Panc1 (cell line): ENCODE measurements around the gene TRMT11. TPM values are rescaled to one million over a fixed set of nuclear protein-coding genes. Genes with fewer than 3 reads are reported as not detected.

Source experiments
- ATAC-seq: fragments of 200-7000 bp; cut with Tn5 transposase; 2 replicates; pipeline ENCODE4 v1.9.1; 2020; ENCODE audit warnings: mild to moderate bottlenecking, moderate library complexity
- BruUV-seq: library from RNA; stranded (reverse); fragments of 400-500 nt; replicated peaks from 2 replicates; lab custom pipeline; 2021; lab: Mats Ljungman, UMichigan
- CTCF ChIA-PET: fragments of 300-600 bp; sonication (Branson Sonifier 250); formaldehyde crosslinking; loops from one replicate; lab custom pipeline; 2022; ENCODE audit warnings: antibody characterized with exemption; lab: Charles Lee
- POLR2A ChIA-PET: fragments of 300-600 bp; sonication (Branson Sonifier 250); formaldehyde crosslinking; loops from one replicate; lab custom pipeline; 2022; ENCODE audit warnings: antibody characterized with exemption; lab: Charles Lee
- DNase-seq: peaks from one replicate; pipeline ENCODE4 v3.0.0-alpha.2; 2010; ENCODE audit warnings: low read depth, low spot score
- H3K27ac ChIP-seq: 2 replicates; pipeline ENCODE4 v1.5.1; 2011; ENCODE audit warnings: mild to moderate bottlenecking, low read length, inconsistent platforms
- H3K27me3 ChIP-seq: fragments of 200-500 bp; sonication (Bioruptor generic); 2 replicates; pipeline ENCODE4 v1.6.0; 2014; ENCODE audit warnings: low read length, inconsistent platforms; ENCODE audit not compliant: control insufficient read depth, insufficient read depth
- H3K36me3 ChIP-seq: fragments of 200-500 bp; sonication (Bioruptor generic); 2 replicates; pipeline ENCODE4 v1.5.1; 2014; ENCODE audit warnings: inconsistent platforms, mild to moderate bottlenecking, low read length, moderate library complexity; ENCODE audit not compliant: control insufficient read depth, insufficient read depth
- H3K4me1 ChIP-seq: 2 replicates; pipeline ENCODE4 v1.5.1; 2011; ENCODE audit warnings: inconsistent platforms, mild to moderate bottlenecking, low read length, moderate library complexity; ENCODE audit not compliant: control insufficient read depth, insufficient read depth
- H3K4me3 ChIP-seq, 2 experiments: 2 replicates each; pipeline ENCODE4 v1.5.1; 2011 to 2012; ENCODE audit warnings: low read depth in 2 of 2, low read length in 2 of 2, mild to moderate bottlenecking in 2 of 2, inconsistent platforms in 1 of 2, moderate library complexity in 1 of 2
- H3K9me3 ChIP-seq: fragments of 200-500 bp; sonication (Bioruptor generic); 2 replicates; pipeline ENCODE4 v1.5.1; 2014; ENCODE audit warnings: low read depth, mild to moderate bottlenecking, inconsistent platforms, low read length, moderate library complexity; ENCODE audit not compliant: control insufficient read depth, insufficient read depth
- CTCF ChIP-seq: fragments of 450-650 bp; IDR thresholded peaks from 2 replicates; pipeline ENCODE4 v1.5.1; 2017; ENCODE audit warnings: mild to moderate bottlenecking
- POLR2AphosphoS5 ChIP-seq: IDR thresholded peaks from 2 replicates; pipeline ENCODE4 v1.6.1; 2012; ENCODE audit warnings: mild to moderate bottlenecking, low read depth, low read length, moderate library complexity
- REST ChIP-seq, 2 experiments: IDR thresholded peaks; 2 replicates each; pipeline ENCODE4 v1.6.1; 2011 to 2012; ENCODE audit warnings: low read depth in 2 of 2, control low read depth in 1 of 2, low read length in 1 of 2, mild to moderate bottlenecking in 1 of 2, moderate library complexity in 1 of 2; ENCODE audit not compliant: insufficient read depth in 1 of 2
- SIN3A ChIP-seq: IDR thresholded peaks from 2 replicates; pipeline ENCODE4 v1.6.1; 2012; ENCODE audit warnings: low read depth, mild to moderate bottlenecking, low read length, moderate library complexity, borderline replicate concordance; ENCODE audit not compliant: insufficient read depth
- TCF7L2 ChIP-seq: IDR thresholded peaks from 2 replicates; pipeline ENCODE4 v1.6.1; 2011; ENCODE audit warnings: mild to moderate bottlenecking, low read depth, low read length, inconsistent platforms
- in situ Hi-C: cut with HindIII; loops from 2 replicates; pipeline ENCODE4 v1.10.0; 2016; ENCODE audit warnings: low sequenced_read_pairs, low pct_unique_long_range_greater_than_20kb
- intact Hi-C: fragments of 100-400 bp; cut with micrococcal nuclease; formaldehyde crosslinking; loops from one replicate; pipeline ENCODE4 v1.10.0; 2022; ENCODE audit not compliant: unreplicated experiment
- total RNA-seq: library from RNA; stranded (reverse); gene quantifications from one replicate; pipeline ENCODE4 v1.2.1, GENCODE V29; 2021; ENCODE audit not compliant: unreplicated experiment

TRMT11 gene
- total RNA-seq, 1 experiment from 2014 or later = 34.3 TPM

GRCh38 chr6:126026001-126026400, 39.7 kb downstream of the TRMT11 start:
- no peaks in the 10 kb centered on the region for H3K4me1 ChIP-seq
- ATAC-seq (no peak), DNase-seq (no peak)
- intact Hi-C loops = no loop called here
- no TSS peak for BruUV-seq
- H3K27me3 ChIP-seq = no peaks in the 10 kb centered on the region
- in situ Hi-C loops = no loop called here
- CTCF ChIA-PET = interaction anchor here (0.7 kb wide), 1 partner anchor 1092 kb away, joined by 3 read pairs; no protein-coding TSS in a partner anchor
- peaks cover 29% of the 10 kb centered on the region for H3K36me3 ChIP-seq
- H3K27ac ChIP-seq = no peak overlapping the region
- POLR2A ChIA-PET = no interaction called here
- H3K9me3 ChIP-seq = no peaks in the 10 kb centered on the region
- TF ChIP-seq TCF7L2 (no peak), POLR2AphosphoS5 (no peak), CTCF (no peak), REST (IDR thresholded peaks at IDR 0.05; ENCODE audit: insufficient read depth in 1 of 2, low read depth in 2 of 2, low read length in 1 of 2) (no peak), SIN3A (no peak)
- no peak overlapping the region for H3K4me3 ChIP-seq

GRCh38 chr6:126027601-126028000, 41.3 kb downstream of the TRMT11 start:
- Histone ChIP-seq H3K27me3 (no peaks in the 10 kb centered on the region), H3K9me3 (no peaks in the 10 kb centered on the region), H3K27ac (no peak overlapping the region), H3K4me1 (no peaks in the 10 kb centered on the region), H3K4me3 (no peak overlapping the region), H3K36me3 (peaks cover 18% of the 10 kb centered on the region)
- no peak for DNase-seq
- ChIA-PET POLR2A (no interaction called here), CTCF (no interaction called here)
- intact Hi-C loops = no loop called here
- TF ChIP-seq TCF7L2 = no peak
- no peak for TF ChIP-seq SIN3A
- TF ChIP-seq POLR2AphosphoS5 = no peak
- no peak for TF ChIP-seq CTCF
- no peak for TF ChIP-seq REST (IDR thresholded peaks at IDR 0.05; ENCODE audit: insufficient read depth in 1 of 2, low read depth in 2 of 2, low read length in 1 of 2)
- BruUV-seq = no TSS peak
- in situ Hi-C loops = no loop called here
- no peak for ATAC-seq
